GM18873 (cell line): ENCODE measurements around the gene OSBPL8.
"Not testable (repeated sequence)": the region's sequence is repeated elsewhere in the genome, so short reads cannot be mapped to it uniquely, and the experiment has no call there.

ENCODE experiments used
- ATAC-seq: cut with Tn5 transposase; IDR thresholded peaks from one replicate; pipeline ENCODE4 v1.9.1; 2021; ENCODE audit warnings: mild to moderate bottlenecking, moderate library complexity, moderate number of reproducible peaks; ENCODE audit not compliant: unreplicated experiment, low FRiP score

Gene OSBPL8

GRCh38 chr12:76424941-76425340, 134.6 kb downstream of the OSBPL8 start:
- ATAC-seq: no peak

- ATAC-seq: no peak
These were observed 136.8 kb downstream of the OSBPL8 start for GRCh38 chr12:76422543-76423438.

DNA sequence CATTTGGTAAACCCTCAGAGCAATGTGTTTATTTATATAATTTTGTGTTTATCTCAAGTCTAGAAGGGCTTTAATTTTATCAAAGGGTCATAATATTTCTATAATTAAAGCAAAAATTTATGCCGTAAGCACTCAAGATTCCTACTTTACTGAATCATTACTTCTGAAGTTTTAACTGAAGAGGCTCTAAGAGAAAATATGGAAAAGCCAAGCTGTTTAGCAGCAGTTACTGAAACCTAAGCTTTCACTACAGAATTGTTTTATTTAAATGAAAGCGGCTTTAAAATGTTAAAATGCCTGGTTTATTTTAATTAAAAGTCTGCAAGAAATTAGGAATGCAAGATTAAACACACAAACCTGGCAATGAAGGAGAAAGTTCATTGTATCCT, 137.4 kb downstream of the OSBPL8 start:
- ATAC-seq: no peak

DNA sequence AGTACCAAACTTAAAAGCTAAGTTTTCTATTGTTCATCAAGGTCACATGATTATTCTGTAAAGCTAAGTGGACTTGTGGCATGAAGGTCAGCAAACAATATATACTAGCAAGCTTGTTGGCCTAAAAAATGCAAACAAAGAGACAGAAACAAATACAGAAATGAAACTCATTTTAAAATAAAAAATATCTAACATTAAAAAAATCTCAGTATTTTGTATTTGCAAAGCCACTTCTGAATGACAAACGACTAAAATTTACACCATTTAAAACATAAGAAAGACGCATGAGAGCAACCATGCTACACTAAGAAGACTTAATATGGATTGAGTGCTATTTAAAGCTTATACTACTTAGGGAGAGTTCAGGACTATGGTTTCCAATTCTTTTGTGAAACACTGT, 138.5 kb downstream of the OSBPL8 start:
- no peak for ATAC-seq

GRCh38 chr12:76420222-76420621, 139.3 kb downstream of the OSBPL8 start:
- no peak for ATAC-seq

DNA sequence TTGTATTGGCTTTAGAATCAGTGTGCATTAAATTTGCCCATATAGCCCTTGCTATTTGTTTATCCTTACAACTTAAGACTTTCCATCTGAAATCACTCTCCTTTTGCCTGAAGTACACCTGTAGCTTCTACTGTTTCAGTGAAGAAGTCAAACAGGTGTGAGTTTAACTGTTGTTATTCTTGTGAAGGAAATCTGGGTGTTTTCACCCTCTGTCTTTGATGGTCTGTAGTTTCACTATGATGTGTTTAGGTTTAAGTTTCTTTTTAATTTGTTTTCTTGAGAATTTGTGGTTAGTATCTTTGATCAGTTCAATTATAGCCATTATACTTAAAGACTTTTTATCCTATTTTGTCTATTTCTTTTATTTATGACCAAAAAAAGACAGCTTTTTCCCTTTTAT, 142.5 kb downstream of the OSBPL8 start:
- ATAC-seq: peak; percentile 68

DNA sequence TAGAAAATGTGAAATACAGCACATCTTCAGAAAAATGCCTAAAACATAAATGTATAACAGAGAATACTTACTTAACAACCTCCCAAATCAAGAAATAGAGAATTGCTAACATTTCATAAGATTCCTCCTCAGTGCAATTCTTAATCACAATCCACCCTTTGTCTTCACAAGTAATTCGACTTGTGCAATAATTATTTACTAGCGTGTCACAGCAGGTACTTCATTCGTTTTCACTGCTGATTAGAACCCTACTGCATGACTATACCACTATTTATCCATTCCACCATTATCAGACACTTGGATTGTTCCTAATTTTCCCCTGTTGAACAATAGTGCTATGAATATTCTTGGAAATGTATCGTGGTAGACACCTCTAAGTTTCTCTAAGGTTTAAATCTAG, 146.4 kb downstream of the OSBPL8 start:
- no peak for ATAC-seq

DNA sequence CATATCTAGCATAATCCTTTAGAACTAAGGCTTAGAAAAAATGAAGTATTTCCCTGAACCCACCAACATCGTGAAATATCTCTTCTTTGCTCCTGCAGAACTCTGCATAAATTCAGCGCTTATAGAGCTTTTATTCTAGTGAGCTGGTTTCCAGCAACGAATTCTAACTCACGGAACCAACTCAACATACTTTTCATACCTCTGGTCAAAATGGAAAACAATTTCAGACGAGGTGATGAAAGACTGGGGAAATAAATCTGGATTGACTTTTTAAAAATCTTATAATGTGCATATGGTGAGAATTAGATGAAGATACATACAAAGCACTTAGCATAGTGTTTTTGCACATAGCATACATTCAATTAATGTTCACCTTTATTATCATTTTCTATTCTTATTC, 148.8 kb downstream of the OSBPL8 start:
- ATAC-seq: no peak

GRCh38 chr12:76410371-76410770, 149.2 kb downstream of the OSBPL8 start:
- ATAC-seq: no peak

GRCh38 chr12:76409074-76409473, 150.5 kb downstream of the OSBPL8 start:
- no peak for ATAC-seq

DNA sequence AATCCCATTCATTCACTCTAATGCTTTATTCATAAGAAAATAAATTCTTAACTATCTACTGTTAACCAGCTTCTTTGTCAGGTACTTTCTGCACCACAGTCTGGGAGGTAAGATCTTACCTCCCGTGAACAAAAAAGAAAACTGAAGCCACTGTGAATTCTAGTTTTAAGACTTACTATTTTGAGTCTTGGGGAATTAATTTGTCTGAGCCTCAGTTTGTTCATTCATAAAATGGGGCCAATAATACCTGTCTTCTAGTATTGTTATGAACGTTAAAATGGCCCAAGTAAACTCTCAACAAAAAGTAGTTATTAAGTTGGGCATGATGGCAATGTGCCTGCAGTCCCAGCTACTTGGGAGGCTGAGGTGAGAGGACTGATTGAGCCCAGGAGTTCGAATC, 151.9 kb downstream of the OSBPL8 start:
- ATAC-seq: no peak

- no peak for ATAC-seq
These were observed 157.3 kb downstream of the OSBPL8 start for GRCh38 chr12:76402259-76402658.

DNA sequence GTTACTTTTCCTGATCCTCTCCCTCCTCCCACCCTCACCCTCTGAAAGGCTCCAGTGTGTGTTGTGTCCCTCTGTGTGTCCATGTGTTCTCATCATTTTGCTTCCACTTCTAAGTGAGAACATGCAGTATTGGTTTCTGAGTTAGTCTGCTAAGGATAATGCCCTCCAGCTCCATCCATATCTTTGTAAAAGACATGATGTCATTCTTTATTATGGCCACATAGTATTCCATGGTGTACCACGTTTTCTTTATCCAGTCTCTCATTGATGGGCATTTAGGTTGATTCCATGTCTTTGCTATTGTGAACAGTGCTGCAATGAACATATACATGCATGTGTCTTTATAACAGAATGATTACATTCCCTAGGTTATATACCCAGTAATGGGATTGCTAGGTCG, 159.4 kb downstream of the OSBPL8 start:
- no peak for ATAC-seq

DNA sequence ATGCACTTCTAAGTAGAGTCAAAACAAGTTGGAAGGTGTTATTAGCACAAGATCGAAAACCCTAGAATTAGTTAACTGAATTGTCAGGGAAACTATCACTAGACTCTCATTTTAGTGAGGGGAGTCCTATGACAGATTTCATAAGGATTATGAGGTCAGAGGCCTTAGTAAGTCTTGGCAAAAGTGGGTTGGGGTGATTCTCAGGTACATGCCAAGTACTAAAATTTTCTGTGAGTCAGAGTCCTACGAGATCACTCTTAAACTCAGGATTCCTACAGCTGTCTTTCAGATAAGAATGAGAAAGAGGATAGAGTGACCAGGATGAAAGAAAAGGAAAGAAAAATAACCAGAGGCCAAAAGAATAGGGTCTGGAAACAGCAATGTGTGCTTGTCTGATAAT, 160.5 kb downstream of the OSBPL8 start:
- no peak for ATAC-seq

DNA sequence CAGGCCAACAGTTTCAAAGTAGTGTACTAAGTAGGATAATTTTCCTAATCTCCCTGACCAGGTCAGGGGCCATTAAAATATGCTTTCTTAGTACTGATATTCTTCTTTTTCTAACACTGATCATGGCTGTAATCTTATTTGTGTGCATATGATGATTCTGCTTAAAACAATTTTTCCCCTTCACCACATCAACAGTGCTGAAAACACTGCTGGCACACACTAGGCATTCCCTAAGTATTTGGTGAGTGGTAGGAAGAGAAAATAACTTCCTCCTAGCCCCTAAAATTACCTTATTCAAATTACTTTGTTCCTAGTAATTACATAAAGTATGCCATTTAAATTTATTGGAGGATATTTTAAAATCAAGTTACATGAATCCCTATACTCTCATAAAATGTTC, 161.5 kb downstream of the OSBPL8 start:
- no peak for ATAC-seq

GRCh38 chr12:76391461-76391860, 168.1 kb downstream of the OSBPL8 start:
- ATAC-seq: no peak

GRCh38 chr12:76387614-76388013, 172.0 kb downstream of the OSBPL8 start:
- ATAC-seq: no peak

- ATAC-seq: no peak
These were observed 175.0 kb downstream of the OSBPL8 start for GRCh38 chr12:76384560-76384959.

DNA sequence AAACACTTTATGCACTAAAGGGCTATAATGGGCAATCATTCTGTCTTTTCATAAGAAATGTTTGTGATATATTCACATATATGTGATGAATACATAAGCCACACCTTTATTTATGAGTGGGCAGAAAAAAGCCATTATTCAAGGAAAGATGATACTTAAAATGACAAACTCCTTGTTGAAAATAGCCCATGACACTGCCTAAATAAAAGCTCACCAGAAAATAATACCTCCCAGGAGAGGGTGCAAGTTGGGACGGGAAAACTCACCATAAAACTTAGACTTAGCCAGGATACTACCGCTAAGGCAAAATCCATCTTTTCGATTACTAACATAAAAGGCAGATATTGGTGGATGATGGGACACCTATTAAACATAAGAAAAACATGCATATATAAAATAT, 175.6 kb downstream of the OSBPL8 start:
- no peak for ATAC-seq

DNA sequence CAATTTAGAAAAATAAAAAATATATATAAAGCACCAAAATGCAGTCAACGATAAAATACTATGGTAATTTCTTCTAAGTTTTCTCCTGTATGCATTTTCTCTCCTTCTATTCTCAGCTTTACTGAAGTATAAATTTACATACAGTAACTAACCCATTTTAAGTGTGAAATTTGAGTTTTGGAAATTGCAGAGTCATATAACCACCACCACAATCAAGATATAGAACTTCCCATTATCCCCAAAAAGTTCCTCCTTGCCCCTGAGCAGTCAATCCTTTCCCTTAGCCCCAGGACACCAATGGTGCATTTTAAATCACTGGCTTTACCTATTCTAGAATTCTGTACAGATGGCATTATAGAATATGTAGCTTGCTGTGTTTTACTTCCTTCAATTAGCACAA, 180.3 kb downstream of the OSBPL8 start:
- ATAC-seq: no peak

DNA sequence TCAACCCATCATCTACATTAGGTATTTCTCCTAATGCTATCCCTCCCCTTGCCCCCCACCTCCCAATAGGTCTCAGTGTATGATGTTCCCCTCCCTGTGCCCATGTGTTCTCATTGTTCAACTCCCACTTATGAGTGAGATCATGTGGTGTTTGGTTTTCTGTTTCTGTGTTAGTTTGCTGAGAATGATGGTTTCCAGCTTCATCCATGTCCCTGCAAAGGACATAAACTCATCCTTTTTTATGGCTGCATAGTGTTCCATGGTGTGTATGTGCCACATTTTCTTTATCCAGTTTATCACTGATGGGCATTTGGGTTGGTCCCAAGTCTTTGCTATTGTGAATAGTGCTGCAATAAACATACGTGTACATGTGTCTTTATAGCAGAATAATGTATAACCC, 182.7 kb downstream of the OSBPL8 start:
- not testable (repeated sequence) for ATAC-seq

- no peak for ATAC-seq
These were observed 183.6 kb downstream of the OSBPL8 start for GRCh38 chr12:76375939-76376338.
